HCT116 (cell line): Measurements from ENCODE around the gene ZNRF3.

Experiments used
- CTCF ChIP-seq, 3 experiments: fragments of 200-600 bp in 1 of 3; sonication (generic) in 1 of 3; IDR thresholded peaks in 2 of 3; conservative IDR thresholded peaks in 1 of 3; 2 replicates each; pipeline ENCODE4 v1.5.1; 2012 to 2017; ENCODE audit warnings: low read depth in 2 of 3, low read length in 2 of 3, antibody characterized with exemption in 1 of 3, borderline replicate concordance in 1 of 3, control low read depth in 1 of 3, mild to moderate bottlenecking in 1 of 3, mixed read lengths in 1 of 3, mixed run types in 1 of 3, moderate library complexity in 1 of 3; ENCODE audit not compliant: insufficient read depth in 1 of 3
- JUND ChIP-seq: IDR thresholded peaks from 2 replicates; pipeline ENCODE4 v1.6.1; 2012
- MAX ChIP-seq: IDR thresholded peaks from 2 replicates; pipeline ENCODE4 v1.6.1; 2012
- YY1 ChIP-seq: IDR thresholded peaks from 2 replicates; pipeline ENCODE4 v1.6.1; 2011; ENCODE audit warnings: low read length, low read depth, moderate library complexity, mild to moderate bottlenecking; ENCODE audit not compliant: insufficient replicate concordance; ENCODE audit errors: extremely low read depth

- TF ChIP-seq CTCF (IDR thresholded peaks at IDR 0.05 in 2 of 3, conservative IDR thresholded peaks at IDR 0.05 in 1 of 3; ENCODE audit: borderline replicate concordance in 1 of 3, insufficient read depth in 1 of 3, low read depth in 2 of 3, low read length in 2 of 3) (no peak), JUND (no peak), YY1 (no peak), MAX (no peak)
Observed at GRCh38 chr22:29103121-29103520, 219.7 kb downstream of the ZNRF3 start.
